Urinary bladder (tissue), 4 donors: Measurements from ENCODE around the gene SERPINA3. TPM values are rescaled to one million over a fixed set of nuclear protein-coding genes. Genes with fewer than 3 reads are reported as not detected.
"Not testable (repeated sequence)": the region's sequence is repeated elsewhere in the genome, so short reads cannot be mapped to it uniquely, and the experiment has no call there.

Experiments used
- DNase-seq: peaks from one replicate; pipeline ENCODE4 v3.0.0-alpha.2; 2015; ENCODE audit errors: extremely low spot score
- H3K27ac ChIP-seq: one replicate; pipeline ENCODE4 v1.5.1; 2013; ENCODE audit warnings: low read depth, mild to moderate bottlenecking, moderate library complexity
- H3K36me3 ChIP-seq: one replicate; pipeline ENCODE4 v1.6.1; 2013; ENCODE audit warnings: mild to moderate bottlenecking, moderate library complexity; ENCODE audit not compliant: insufficient read depth
- H3K4me1 ChIP-seq: one replicate; pipeline ENCODE4 v1.6.1; 2013; ENCODE audit warnings: mild to moderate bottlenecking, moderate library complexity; ENCODE audit not compliant: insufficient read depth
- H3K4me3 ChIP-seq: one replicate; pipeline ENCODE4 v1.5.1; 2013; ENCODE audit warnings: low read depth, low read length
- WGBS: extraction: QIAGEN DNeasy Blood & Tissue Kit; methylation state at CpG from one replicate; pipeline ENCODE4 v1.1.7; 2013; 5-methylcytosine and 5-hydroxymethylcytosine counted together
- polyA plus RNA-seq: library from polyadenylated mRNA; stranded (reverse); fragments of 200-250 nt; gene quantifications from one replicate; pipeline ENCODE4 v1.2.3, GENCODE V29; 2013
- total RNA-seq: library from RNA; depleted of rRNA; stranded (reverse); fragments of >200 nt; gene quantifications from one replicate; pipeline ENCODE4 v1.2.3, GENCODE V29; 2014
- donor health status: healthy with polysubstance abuse.
- donor health status: healthy.

The SERPINA3 gene
- total and polyA plus RNA-seq, 2 donors = 3.5 to 842 TPM

GRCh38 chr14:94575730-94576585, 36.2 kb upstream of the SERPINA3 start:
- no peak overlapping the region for H3K4me3 ChIP-seq
- 76% methylated on average over 5 of the region's 5 CpGs for WGBS
- DNase-seq = no peak
- no peaks in the 10 kb centered on the region for H3K4me1 ChIP-seq
- H3K36me3 ChIP-seq = no peaks in the 10 kb centered on the region
- no peak overlapping the region for H3K27ac ChIP-seq

- not testable (repeated sequence) for H3K4me3 ChIP-seq, DNase-seq, H3K36me3 ChIP-seq
Observed at GRCh38 chr14:94577472-94577871, 34.7 kb upstream of the SERPINA3 start.

GRCh38 chr14:94578712-94579111, 33.5 kb upstream of the SERPINA3 start:
- H3K4me3 ChIP-seq = no peak overlapping the region
- H3K36me3 ChIP-seq = no peaks in the 10 kb centered on the region
- no peaks in the 10 kb centered on the region for H3K4me1 ChIP-seq
- 87% methylated on average over 6 of the region's 6 CpGs for WGBS
- H3K27ac ChIP-seq = no peak overlapping the region
- no peak for DNase-seq

More at GRCh38 chr14:94577472-94577871, 34.7 kb upstream of the SERPINA3 start:
- not testable (repeated sequence) for H3K27ac ChIP-seq, H3K4me1 ChIP-seq

GRCh38 chr14:94581127-94581999, 30.8 kb upstream of the SERPINA3 start, which contains the start of gene SERPINA5:
Gene SERPINA5 (plus strand): TSS chr14:94581426. CDS start chr14:94587363, 5,937 bp downstream.
- H3K36me3 ChIP-seq = no peaks in the 10 kb centered on the region
- 43% methylated on average over 18 of the region's 18 CpGs for WGBS
- DNase-seq = no peak
- no peaks in the 10 kb centered on the region for H3K4me1 ChIP-seq
- no peak within 1 kb of the TSS for H3K27ac ChIP-seq
- H3K4me3 ChIP-seq = no peak within 1 kb of the TSS

- no peak overlapping the region for H3K27ac ChIP-seq
- no peak for DNase-seq
- no peak overlapping the region for H3K4me3 ChIP-seq
- H3K36me3 ChIP-seq = no peaks in the 10 kb centered on the region
- no peaks in the 10 kb centered on the region for H3K4me1 ChIP-seq
- 76% methylated on average over 7 of the region's 7 CpGs for WGBS
Observed at GRCh38 chr14:94582199-94582750, 29.9 kb upstream of the SERPINA3 start.

GRCh38 chr14:94582851-94583250, 29.3 kb upstream of the SERPINA3 start:
- Histone ChIP-seq H3K4me3 (no peak overlapping the region), H3K4me1 (no peaks in the 10 kb centered on the region), H3K27ac (no peak overlapping the region), H3K36me3 (no peaks in the 10 kb centered on the region)
- WGBS = 93% methylated on average over 3 of the region's 3 CpGs
- DNase-seq = no peak

- WGBS = 95% methylated on average over 4 of the region's 4 CpGs
- H3K27ac ChIP-seq = no peak overlapping the region
- no peak for DNase-seq
- H3K36me3 ChIP-seq = no peaks in the 10 kb centered on the region
- no peak overlapping the region for H3K4me3 ChIP-seq
- no peaks in the 10 kb centered on the region for H3K4me1 ChIP-seq
Observed at GRCh38 chr14:94583557-94583956, 28.6 kb upstream of the SERPINA3 start.

- no peak for DNase-seq
- WGBS = 72% methylated on average over 5 of the region's 5 CpGs
- no peaks in the 10 kb centered on the region for H3K36me3 ChIP-seq
- H3K27ac ChIP-seq = no peak overlapping the region
- no peaks in the 10 kb centered on the region for H3K4me1 ChIP-seq
- H3K4me3 ChIP-seq = no peak overlapping the region
Observed at GRCh38 chr14:94584591-94585280, 27.5 kb upstream of the SERPINA3 start.

GRCh38 chr14:94586635-94587034, 25.6 kb upstream of the SERPINA3 start:
- 88% methylated on average over 4 of the region's 4 CpGs for WGBS
- no peaks in the 10 kb centered on the region for H3K36me3 ChIP-seq
- no peak for DNase-seq
- no peak overlapping the region for H3K27ac ChIP-seq
- H3K4me3 ChIP-seq = no peak overlapping the region
- no peaks in the 10 kb centered on the region for H3K4me1 ChIP-seq

- no peak for DNase-seq
- Histone ChIP-seq H3K36me3 (no peaks in the 10 kb centered on the region), H3K4me1 (no peaks in the 10 kb centered on the region), H3K27ac (no peak overlapping the region), H3K4me3 (no peak overlapping the region)
- 74% methylated on average over 4 of the region's 4 CpGs for WGBS
Observed at GRCh38 chr14:94588311-94588710, 23.9 kb upstream of the SERPINA3 start.

GRCh38 chr14:94591073-94591472, 21.1 kb upstream of the SERPINA3 start:
- Histone ChIP-seq H3K4me3 (no peak overlapping the region), H3K27ac (no peak overlapping the region), H3K4me1 (no peaks in the 10 kb centered on the region), H3K36me3 (no peaks in the 10 kb centered on the region)
- DNase-seq = no peak

- DNase-seq = no peak
- Histone ChIP-seq H3K4me1 (no peaks in the 10 kb centered on the region), H3K36me3 (no peaks in the 10 kb centered on the region), H3K27ac (no peak overlapping the region), H3K4me3 (no peak overlapping the region)
- 91% methylated on average over 8 of the region's 8 CpGs for WGBS
Observed at GRCh38 chr14:94591871-94592270, 20.3 kb upstream of the SERPINA3 start.

- Histone ChIP-seq H3K4me3 (no peak overlapping the region), H3K36me3 (no peaks in the 10 kb centered on the region), H3K27ac (no peak overlapping the region), H3K4me1 (no peaks in the 10 kb centered on the region)
- no peak for DNase-seq
Observed at GRCh38 chr14:94592457-94592856, 19.7 kb upstream of the SERPINA3 start.
